ENCODE measurements around the gene POLR3F.
"Not testable (repeated sequence)": the region's sequence is repeated elsewhere in the genome, so short reads cannot be mapped to it uniquely, and the experiment has no call there.

The POLR3F gene

GRCh38 chr20:18515973-18516372 is 48.8 kb downstream of the POLR3F start:
- H4K20me1 ChIP-seq, result peaks cover 0 to 7% (median 0%) of the 10 kb centered on the region in 11 experiments; a peak in 6 of 22 replicates
- H3K27me3 ChIP-seq, result no peaks in the 10 kb centered on the region
- no peak overlapping the region for H3K4me2 ChIP-seq
- no peak overlapping the region for H3K4me3 ChIP-seq
- no peak overlapping the region for H3K27ac ChIP-seq
- no peak for TF ChIP-seq Cebpa-rat (IDR thresholded peaks at IDR 0.05)
- peaks cover 53 to 92% (median 80%) of the 10 kb centered on the region in 11 experiments for H3K36me3 ChIP-seq
- H3K9me3 ChIP-seq (replicated peaks in 1 of 11), result no peaks in the 10 kb centered on the region
- H3K4me1 ChIP-seq, result peaks cover 0 to 36% (median 23%) of the 10 kb centered on the region in 10 experiments; a peak in 13 of 20 replicates
- no peak overlapping the region for H3K9ac ChIP-seq

DNA sequence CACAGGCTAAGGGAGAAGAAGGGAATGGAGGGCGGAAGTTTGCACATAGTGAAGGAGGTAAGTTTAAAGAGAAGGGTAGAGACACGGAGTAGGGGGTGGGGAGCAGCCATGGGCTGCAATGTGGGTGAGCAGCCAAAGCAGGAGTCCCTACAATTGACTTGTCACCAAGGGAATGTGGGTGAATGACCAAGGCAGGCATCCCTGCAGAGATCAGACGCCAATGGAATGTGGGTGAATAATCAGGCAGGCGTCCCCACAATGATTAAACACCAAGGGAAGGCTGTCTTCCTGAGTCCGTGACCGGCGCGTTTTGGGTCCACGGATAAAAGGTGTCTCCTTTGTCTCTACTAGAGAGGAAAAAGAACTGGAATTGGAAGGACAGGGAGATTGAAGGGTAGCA is 54.9 kb downstream of the POLR3F start:
- peaks cover 40 to 96% (median 71%) of the 10 kb centered on the region in 11 experiments for H3K36me3 ChIP-seq
- not testable (repeated sequence) for H3K27ac ChIP-seq

DNA sequence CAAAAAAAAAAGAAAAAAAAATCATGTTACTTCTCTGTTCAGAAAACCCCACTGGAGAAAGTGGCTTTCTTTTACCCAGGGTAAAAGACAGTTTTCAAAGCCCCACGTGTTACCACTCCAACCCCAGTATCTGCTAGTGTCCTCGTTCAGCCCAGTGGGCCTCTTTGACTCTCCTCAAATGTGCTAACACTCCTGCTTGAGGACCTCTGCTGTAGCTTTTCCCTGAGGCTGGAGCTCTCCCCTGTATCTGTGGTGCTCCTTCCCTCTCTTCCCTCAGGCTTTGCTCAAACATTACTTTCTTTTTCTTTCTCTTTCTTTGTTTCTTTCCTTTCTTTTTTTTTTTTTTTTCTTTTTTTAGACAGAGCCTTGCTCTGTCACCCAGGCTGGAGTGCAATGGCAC is 55.9 kb downstream of the POLR3F start:
- no peak for TF ChIP-seq Cebpa-rat (IDR thresholded peaks at IDR 0.05)
- no peak overlapping the region for H3K9ac ChIP-seq
- H3K4me3 ChIP-seq, result no peak overlapping the region
- peaks cover 46 to 96% (median 72%) of the 10 kb centered on the region in 11 experiments for H3K36me3 ChIP-seq
- no peaks in the 10 kb centered on the region for H3K9me3 ChIP-seq (replicated peaks in 1 of 11)
- no peak overlapping the region for H3K27ac ChIP-seq
- H3K4me1 ChIP-seq, result no peaks in the 10 kb centered on the region
- no peaks in the 10 kb centered on the region for H3K27me3 ChIP-seq
- no peak overlapping the region for H3K4me2 ChIP-seq
- peaks cover 0 to 18% (median 0%) of the 10 kb centered on the region in 11 experiments; a peak in 3 of 22 replicates for H4K20me1 ChIP-seq

More for the DNA sequence above, 54.9 kb downstream of the POLR3F start:
- H3K4me1 ChIP-seq; H3K4me2 ChIP-seq; H3K9ac ChIP-seq; H3K27me3 ChIP-seq; H3K4me3 ChIP-seq; H3K9me3 ChIP-seq (replicated peaks in 1 of 11): not testable (repeated sequence)
- peaks cover 0 to 18% (median 0%) of the 10 kb centered on the region in 11 experiments; a peak in 3 of 22 replicates for H4K20me1 ChIP-seq

DNA sequence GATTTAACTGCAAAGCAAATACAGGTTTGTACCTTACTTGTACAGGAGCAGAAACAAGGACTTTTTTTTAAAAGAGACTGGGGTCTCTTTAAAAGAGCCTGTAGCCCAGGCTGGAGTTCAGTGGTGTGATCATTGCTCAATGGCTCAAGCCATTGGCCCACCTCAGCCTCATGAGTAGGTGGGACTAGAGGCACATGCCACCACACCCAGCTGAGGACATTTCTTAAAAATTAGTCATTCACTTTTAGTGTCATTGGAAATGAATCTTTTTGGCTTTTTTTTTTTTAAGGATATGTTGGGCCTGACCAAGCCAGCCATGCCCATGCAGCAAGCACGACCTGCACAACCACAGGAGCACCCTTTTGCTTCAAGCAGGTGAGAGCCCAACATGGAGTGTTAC is 57.5 kb downstream of the POLR3F start:
- TF ChIP-seq Cebpa-rat (IDR thresholded peaks at IDR 0.05), result no peak
- H3K27ac ChIP-seq, result no peak overlapping the region
- peaks cover 0 to 25% (median 0%) of the 10 kb centered on the region in 11 experiments; a peak in 3 of 22 replicates for H4K20me1 ChIP-seq
- H3K36me3 ChIP-seq, result peaks cover 62 to 97% (median 81%) of the 10 kb centered on the region in 11 experiments
- H3K9ac ChIP-seq, result no peak overlapping the region
- no peak overlapping the region for H3K4me3 ChIP-seq
- no peak overlapping the region for H3K4me2 ChIP-seq
- H3K9me3 ChIP-seq (replicated peaks in 1 of 11), result no peaks in the 10 kb centered on the region
- no peaks in the 10 kb centered on the region for H3K4me1 ChIP-seq
- no peaks in the 10 kb centered on the region for H3K27me3 ChIP-seq

DNA sequence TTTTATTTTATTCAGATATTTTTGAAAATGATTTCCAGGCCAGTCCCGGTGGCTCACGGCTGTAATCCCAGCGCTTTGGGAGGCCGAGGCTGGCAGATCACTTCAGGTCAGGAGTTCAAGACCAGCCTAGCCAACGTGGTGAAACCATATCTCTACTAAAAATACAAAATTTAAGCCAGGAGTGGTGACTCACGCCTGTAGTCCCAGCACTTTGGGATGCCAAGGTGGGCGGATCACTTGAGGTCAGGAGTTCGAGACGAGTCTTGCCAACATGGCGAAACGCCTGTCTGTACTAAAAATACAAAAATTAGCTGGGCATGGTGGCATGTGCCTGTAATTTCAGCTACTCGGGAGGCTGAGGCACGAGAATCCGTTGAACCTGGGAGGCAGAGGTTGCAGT is 59.6 kb downstream of the POLR3F start:
- H3K27me3 ChIP-seq; H3K27ac ChIP-seq; H3K4me2 ChIP-seq; H3K9ac ChIP-seq; H3K9me3 ChIP-seq (replicated peaks in 1 of 11); H3K4me3 ChIP-seq; H3K4me1 ChIP-seq: not testable (repeated sequence)
- Histone ChIP-seq H3K36me3 (peaks cover 83 to 97% (median 92%) of the 10 kb centered on the region in 11 experiments), H4K20me1 (peaks cover 0 to 26% (median 0%) of the 10 kb centered on the region in 11 experiments; a peak in 1 of 22 replicates)

DNA sequence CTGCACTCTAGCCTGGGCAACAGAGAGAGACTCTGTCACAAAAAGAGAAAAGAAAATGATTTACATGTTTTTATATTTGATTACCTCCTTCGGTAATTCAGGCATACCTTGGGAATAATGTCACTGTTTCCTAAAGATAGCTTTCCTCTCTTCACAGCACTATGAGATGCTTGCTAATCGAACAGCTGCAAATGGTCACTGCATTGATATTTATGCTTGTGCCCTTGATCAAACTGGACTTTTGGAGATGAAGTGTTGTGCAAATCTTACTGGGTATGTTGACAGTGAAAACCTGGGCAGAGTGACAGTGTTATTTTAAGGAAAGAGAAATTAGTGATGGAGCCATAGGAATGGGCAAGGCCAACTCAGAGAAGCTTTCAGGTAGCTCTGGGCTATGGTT is 60.1 kb downstream of the POLR3F start:
- H3K9ac ChIP-seq, result no peak overlapping the region
- no peak overlapping the region for H3K4me2 ChIP-seq
- no peak for TF ChIP-seq Cebpa-rat (IDR thresholded peaks at IDR 0.05)
- H3K27me3 ChIP-seq, result no peaks in the 10 kb centered on the region
- H4K20me1 ChIP-seq, result peaks cover 0 to 22% (median 0%) of the 10 kb centered on the region in 11 experiments; a peak in 1 of 22 replicates
- H3K36me3 ChIP-seq, result peaks cover 87 to 97% (median 94%) of the 10 kb centered on the region in 11 experiments
- no peak overlapping the region for H3K4me3 ChIP-seq
- H3K9me3 ChIP-seq (replicated peaks in 1 of 11), result no peaks in the 10 kb centered on the region
- H3K4me1 ChIP-seq, result no peaks in the 10 kb centered on the region
- no peak overlapping the region for H3K27ac ChIP-seq

GRCh38 chr20:18527836-18528235 is 60.6 kb downstream of the POLR3F start:
- Histone ChIP-seq H3K9ac (no peak overlapping the region), H3K4me3 (no peak overlapping the region), H3K36me3 (peaks cover 92 to 100% (median 99%) of the 10 kb centered on the region in 11 experiments), H3K27me3 (no peaks in the 10 kb centered on the region), H3K27ac (no peak overlapping the region), H4K20me1 (peaks cover 0 to 22% (median 0%) of the 10 kb centered on the region in 11 experiments; a peak in 1 of 22 replicates), H3K4me1 (no peaks in the 10 kb centered on the region), H3K4me2 (no peak overlapping the region), H3K9me3 (replicated peaks in 1 of 11) (no peaks in the 10 kb centered on the region)
- no peak for TF ChIP-seq Cebpa-rat (IDR thresholded peaks at IDR 0.05)

DNA sequence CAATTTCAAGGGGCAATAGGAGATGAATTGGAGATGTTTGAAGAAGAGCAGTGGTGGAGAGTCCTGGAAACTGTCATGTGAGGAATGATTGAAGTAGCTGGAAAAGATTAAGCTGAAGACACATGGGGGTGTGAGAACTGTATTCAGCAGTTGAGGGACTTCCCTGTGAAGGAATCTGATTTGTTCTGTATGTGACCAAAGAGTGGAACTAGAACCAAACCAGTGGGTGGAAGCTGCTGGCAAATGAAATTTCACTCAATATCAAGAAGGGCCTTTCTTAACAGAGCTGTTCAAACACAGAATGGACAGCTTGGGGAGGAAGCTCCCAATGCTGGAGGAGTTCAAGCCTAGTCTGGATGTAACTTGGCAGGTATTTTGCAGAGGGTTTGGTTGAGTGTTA is 61.9 kb downstream of the POLR3F start:
- H3K9ac ChIP-seq, result no peak overlapping the region
- H3K4me2 ChIP-seq, result no peak overlapping the region
- H3K4me3 ChIP-seq, result no peak overlapping the region
- H3K27me3 ChIP-seq, result no peaks in the 10 kb centered on the region
- H3K9me3 ChIP-seq (replicated peaks in 1 of 11), result no peaks in the 10 kb centered on the region
- no peak overlapping the region for H3K27ac ChIP-seq
- H4K20me1 ChIP-seq, result peaks cover 0 to 22% (median 0%) of the 10 kb centered on the region in 11 experiments; a peak in 1 of 22 replicates
- H3K4me1 ChIP-seq, result no peaks in the 10 kb centered on the region
- peaks cover 98 to 100% (median 100%) of the 10 kb centered on the region in 11 experiments for H3K36me3 ChIP-seq
- TF ChIP-seq Cebpa-rat (IDR thresholded peaks at IDR 0.05), result no peak

GRCh38 chr20:18532626-18533025 is 65.4 kb downstream of the POLR3F start:
- Histone ChIP-seq H3K27me3 (no peaks in the 10 kb centered on the region), H3K4me2 (no peak overlapping the region), H4K20me1 (peaks cover 0 to 18% (median 0%) of the 10 kb centered on the region in 11 experiments; a peak in 1 of 22 replicates), H3K36me3 (peaks cover 90 to 95% (median 93%) of the 10 kb centered on the region in 11 experiments), H3K4me3 (no peak overlapping the region), H3K27ac (no peak overlapping the region), H3K9ac (no peak overlapping the region), H3K9me3 (replicated peaks in 1 of 11) (peaks cover 0 to 5% (median 0%) of the 10 kb centered on the region in 11 experiments; a peak in 3 of 22 replicates), H3K4me1 (no peaks in the 10 kb centered on the region)
- no peak for TF ChIP-seq Cebpa-rat (IDR thresholded peaks at IDR 0.05)

- H3K27ac ChIP-seq, result no peak overlapping the region
- no peak overlapping the region for H3K4me2 ChIP-seq
- no peaks in the 10 kb centered on the region for H3K4me1 ChIP-seq
- no peak for TF ChIP-seq Cebpa-rat (IDR thresholded peaks at IDR 0.05)
- H3K9me3 ChIP-seq (replicated peaks in 1 of 11), result peaks cover 0 to 5% (median 0%) of the 10 kb centered on the region in 11 experiments; a peak in 3 of 22 replicates
- no peak overlapping the region for H3K9ac ChIP-seq
- peaks cover 0 to 13% (median 0%) of the 10 kb centered on the region in 11 experiments; a peak in 2 of 22 replicates for H4K20me1 ChIP-seq
- H3K36me3 ChIP-seq, result peaks cover 86 to 94% (median 92%) of the 10 kb centered on the region in 11 experiments
- no peak overlapping the region for H3K4me3 ChIP-seq
- no peaks in the 10 kb centered on the region for H3K27me3 ChIP-seq
Observed at GRCh38 chr20:18533491-18533890, 66.3 kb downstream of the POLR3F start.
